NCI-H526 treated with DMSO at 0.1 percent for 48 hours (cell line): ENCODE results near the gene UGT2B17.
"Not testable (repeated sequence)": the region's sequence is repeated elsewhere in the genome, so short reads cannot be mapped to it uniquely, and the experiment has no call there.

Experiments
- DNase-seq: peaks from one replicate; lab custom pipeline; 2025; lab: John Stamatoyannopoulos, UW

UGT2B17 gene

DNA sequence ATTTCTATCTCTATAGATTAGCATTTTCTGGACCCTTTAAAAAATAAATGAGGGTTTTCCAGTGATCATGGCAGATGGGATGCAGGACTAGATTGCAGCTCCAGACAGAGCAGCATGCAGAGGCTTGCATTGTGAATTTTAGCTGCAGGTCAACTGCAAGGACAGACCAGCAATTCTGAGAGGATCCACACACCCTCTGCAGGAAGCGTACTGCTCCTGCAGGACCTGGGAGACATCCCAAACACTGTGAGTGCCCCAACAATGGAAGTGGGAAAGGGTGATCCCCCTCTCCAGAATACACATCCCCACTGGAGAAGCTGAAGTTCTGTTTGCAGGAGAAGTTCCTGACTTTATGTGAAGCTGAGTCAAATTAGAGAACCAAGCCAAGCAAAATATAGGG lies 7.1 kb downstream of the UGT2B17 start:
- DNase-seq, result not testable (repeated sequence)

DNA sequence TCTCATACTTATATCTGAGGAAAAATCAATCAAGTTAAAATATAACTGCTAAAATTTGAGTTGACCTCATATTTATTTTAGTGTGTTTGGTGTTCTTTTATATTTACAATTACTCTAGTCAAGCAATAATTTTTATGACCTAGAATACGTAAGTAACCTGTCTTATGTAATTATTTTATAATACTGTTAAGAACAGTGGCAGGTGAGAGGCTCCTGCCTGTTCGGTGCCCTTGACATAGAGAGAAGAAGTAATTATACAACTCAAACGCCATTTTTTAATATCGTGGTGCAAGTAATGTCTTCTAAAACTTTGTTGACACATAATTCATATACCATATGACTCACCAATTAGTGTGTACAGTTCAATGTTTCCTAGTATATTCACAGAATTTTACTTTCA lies 7.6 kb downstream of the UGT2B17 start:
- DNase-seq, result not testable (repeated sequence)

DNA sequence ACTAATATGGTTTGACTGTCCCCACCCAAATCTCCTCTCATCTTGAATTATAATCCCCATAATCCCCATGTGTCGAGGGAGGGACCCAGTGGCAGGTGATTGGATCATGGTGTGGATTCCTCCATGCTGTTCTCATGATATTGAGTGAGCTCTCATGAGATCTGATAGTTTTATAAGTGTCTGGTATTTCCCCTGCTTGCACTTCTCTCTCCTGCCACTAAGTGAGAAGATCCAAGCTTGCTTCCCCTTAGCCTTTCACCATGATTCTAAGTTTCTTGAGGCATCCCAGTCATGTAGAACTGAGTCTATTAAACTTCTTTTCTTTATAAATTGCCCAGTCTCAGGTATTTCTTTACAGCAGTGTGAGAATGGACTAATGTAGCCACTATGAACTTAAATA lies 9.8 kb downstream of the UGT2B17 start:
- DNase-seq, result not testable (repeated sequence)

DNA sequence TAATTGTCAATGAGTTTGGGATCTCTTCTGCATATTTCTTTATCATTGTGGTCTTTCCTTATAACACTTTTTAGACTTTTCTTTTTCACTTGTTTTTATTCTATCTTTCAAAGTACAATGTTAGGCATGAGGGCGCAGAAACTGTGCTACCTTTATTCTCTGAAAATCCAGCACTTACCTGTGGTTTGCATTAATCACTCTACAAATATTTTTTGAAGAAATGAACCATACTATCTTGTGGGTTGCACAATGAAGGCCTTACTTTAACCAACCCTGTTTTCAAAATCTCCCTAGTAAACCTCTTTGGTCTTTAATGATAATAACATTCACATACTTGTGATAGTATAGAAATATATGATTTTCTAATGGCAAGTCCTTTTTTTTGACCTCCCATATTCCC lies 11.0 kb downstream of the UGT2B17 start:
- DNase-seq, result not testable (repeated sequence)

DNA sequence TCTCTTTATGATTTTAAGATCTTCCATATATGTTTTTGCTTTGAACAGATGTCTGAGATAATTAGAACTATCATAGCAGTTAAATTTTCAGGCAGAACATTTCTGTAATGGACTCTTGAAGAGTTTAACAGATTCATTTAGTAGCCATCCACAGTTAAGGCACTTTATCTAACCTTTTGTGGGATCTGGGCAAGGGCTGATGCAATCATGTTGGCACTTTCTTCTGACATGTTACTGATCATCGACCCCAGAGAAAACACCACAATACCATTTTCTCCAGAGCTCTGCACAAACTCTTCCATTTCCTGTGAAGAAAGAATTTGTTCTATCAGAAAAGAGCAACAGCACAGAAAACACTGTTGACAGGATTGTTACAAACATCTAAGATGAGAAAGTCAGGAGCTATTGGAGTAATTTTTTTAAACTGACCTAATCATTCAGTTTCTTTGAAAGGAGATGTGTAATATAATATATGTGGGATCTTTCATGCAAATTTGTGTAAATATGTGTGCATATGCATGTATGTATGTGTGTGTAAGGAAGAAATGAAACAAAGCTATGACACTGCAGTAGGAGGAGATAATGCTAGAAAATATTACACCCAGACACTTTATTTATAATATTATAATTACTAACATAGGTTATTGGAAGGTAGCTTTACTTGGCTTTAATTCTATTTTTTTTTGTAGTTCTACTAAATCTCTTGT lies 15.6 kb downstream of the UGT2B17 start:
- DNase-seq, result not testable (repeated sequence)

DNA sequence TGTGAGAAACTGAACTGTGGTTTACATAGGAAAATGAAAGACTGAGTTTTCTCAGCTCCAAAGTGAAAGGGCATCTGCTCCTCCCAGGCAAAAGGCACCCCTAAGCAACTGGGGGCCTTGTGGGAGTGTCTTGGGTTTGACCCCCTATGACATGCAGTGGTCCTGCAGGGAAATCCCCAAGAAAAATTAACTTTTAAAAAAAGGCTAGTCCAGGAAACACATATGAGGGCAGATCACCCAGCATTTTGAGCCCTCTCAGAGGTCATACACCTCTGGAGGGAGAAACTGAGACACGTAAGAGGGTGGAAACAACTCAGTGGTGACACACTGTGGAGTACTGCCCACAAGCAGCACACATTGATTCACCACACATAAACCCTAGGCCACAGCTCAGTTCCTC lies 22.3 kb downstream of the UGT2B17 start:
- not testable (repeated sequence) for DNase-seq

DNA sequence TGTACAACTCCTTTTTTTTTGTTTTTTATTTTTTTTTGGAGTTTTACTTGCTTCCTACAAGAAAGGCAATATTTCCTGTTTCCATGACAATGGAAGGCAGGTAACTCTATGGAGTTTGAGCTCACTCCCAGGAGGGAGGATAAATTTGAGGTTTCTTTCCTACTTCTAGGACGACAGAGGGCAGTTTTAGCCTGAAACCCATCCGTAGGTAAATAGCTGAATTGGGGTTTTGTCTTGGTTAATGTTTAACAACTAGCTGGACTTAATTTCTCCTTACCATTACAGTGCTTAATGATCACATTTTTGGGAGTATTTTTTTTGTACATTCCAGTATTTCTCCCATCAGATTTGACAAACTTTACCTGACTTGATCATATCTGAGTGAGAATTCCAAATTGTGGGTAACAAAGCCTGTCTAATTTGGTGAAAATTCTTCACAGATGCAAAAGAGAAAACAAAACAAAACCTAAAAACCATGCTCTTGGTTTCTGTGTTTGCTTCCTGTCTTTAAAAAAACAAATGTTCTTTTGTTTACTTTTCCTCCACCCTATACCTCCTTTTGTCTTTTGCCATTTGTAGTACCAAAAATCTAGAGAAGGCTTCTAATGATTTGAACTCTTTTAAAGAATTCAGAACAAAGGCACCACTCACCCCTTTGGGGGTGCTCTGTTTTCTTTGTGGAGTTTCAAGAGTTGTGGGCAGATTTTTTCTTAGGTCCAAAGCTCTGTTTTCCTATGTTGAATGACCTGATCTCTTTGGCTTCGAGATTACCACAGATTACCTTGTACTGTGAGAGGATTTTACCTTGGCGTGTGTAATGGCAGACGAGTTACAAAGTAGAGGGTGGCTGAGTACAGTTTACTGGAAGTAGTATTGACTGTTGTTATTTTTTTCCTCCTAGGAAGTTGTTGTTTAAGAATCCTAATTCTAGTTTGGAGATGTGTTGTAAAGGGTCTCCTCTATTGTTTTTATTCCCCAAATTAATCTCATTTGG lies 23.0 kb downstream of the UGT2B17 start:
- DNase-seq, result peak; percentile 2

DNA sequence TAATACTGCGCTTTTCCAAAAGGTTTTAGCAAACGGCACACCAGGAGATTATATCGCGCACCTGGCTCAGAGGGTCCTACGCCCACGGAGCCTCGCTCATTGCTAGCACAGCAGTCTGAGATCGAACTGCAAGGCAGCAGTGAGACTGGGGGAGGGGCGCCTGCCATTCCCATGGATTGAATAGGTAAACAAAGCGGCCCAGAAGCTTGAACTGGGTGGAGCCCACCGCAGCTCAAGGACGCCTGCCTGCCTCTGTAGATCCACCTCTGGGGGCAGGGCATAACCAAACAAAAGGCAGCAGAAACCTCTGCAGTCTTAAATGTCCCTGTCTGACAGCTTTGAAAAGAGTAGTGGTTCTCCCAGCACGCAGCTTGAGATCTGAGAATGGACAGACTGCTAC lies 33.4 kb downstream of the UGT2B17 start:
- DNase-seq, result not testable (repeated sequence)

DNA sequence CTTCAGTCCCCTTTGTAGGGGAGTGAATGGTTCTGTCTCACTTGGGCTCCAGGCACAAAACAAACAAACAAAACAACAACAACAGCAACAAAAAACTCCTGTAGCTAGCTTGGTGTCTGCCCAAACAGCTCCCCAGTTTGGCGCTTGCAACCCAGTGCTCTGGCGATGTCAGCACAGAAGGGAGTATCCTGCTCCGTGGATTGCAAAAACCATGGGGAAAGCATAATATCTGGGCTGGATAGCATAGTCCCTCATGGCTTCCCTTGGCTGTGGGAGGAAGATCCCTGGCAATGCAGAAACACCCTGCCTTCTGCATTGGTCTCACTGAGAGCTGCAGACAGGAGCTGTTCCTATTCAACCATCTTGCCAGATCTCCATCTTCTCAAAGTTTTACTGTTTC lies 39.7 kb downstream of the UGT2B17 start:
- DNase-seq, result no peak

DNA sequence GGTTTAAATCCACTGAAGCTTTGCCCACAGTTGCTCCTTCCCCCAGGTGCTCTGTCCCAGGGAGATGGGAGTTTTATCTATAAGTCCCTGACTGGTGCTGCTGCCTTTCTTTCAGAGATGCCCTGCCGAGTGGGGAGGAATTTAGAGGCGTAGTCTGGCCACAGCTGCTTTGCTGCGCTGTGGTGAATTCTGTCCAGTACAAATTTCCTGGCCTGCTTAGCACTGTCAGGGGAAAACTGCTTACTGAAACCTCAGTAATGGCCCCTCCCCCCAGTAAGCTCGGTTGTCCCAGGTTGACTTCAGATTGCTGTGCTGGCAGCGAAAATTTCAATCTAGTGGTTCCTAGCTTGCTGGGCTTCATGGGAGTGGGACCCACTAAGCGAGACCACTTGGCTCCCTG lies 40.1 kb downstream of the UGT2B17 start:
- no peak for DNase-seq

DNA sequence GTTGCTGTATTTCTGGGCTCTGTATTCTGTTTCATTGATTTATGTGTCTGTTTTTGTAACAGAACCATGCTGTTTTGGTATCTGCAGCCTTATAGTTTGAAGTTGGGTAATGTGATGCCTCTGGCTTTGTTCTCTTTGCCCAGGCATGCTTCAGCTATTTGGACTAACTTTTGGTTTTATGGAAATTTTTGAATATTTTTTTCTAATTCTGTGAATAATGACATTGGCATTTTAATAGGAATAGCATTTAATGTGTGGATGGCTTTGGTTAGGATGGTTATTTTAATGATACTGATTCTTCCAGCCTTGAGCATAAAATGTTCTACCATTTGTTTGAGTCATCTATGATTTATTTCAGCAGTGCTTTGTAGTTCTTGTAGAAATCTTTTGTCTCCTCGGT lies 53.9 kb downstream of the UGT2B17 start:
- not testable (repeated sequence) for DNase-seq

DNA sequence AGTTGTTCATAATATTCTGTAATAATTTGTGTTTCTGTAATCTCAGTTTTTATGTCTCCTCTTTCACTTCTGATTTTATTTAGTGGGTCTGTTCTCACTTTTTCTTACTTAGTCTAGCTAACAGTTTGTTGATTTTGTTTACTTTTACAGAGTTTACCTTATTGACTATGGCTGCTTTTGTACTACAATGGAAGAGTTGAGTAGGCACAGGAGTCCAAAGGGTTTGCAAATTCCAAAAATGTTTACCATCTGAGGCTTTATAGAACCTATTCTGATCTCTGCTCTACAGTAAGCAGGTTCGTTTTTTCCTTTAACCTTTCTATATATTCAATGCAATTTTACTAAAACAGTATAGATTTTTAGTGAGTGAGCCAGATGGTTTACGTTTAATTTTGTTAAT lies 55.1 kb downstream of the UGT2B17 start:
- no peak for DNase-seq

DNA sequence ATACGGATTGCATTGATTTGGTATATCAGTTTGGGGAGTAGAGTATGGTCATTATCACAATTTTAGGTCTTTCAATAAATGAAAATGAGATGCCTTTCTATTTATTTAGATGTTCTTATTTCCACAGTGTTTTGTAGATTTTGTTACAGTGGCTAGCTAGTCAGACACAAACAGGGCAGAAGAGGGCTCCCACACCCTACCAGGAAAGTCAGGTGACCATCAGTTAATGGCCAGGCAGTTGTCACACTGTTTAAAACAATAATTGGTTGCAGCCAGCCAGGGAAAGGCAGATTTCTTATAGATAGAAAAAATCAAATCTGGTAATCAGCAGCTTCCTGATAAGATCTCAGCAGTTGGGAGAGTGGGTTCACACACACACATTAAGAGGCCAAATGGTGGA lies 57.2 kb downstream of the UGT2B17 start:
- no peak for DNase-seq

DNA sequence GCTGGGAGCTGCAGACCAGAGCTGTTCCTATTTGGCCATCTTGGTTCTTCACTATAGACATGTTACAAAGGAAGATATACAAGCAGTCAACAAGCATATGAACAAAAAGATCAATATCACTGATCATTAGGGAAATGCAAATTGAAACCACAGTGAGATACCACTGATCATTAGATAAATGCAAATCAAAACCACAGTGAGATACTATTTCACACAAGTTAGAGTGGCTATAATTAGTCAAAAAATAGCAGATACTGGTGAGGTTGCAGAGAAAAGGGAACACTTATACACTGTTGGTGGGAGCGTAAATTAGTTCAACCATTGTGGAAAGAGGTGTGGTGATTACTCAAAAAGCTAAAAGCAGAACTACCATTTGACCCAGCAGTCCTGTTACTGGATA lies 70.7 kb downstream of the UGT2B17 start:
- DNase-seq, result not testable (repeated sequence)

DNA sequence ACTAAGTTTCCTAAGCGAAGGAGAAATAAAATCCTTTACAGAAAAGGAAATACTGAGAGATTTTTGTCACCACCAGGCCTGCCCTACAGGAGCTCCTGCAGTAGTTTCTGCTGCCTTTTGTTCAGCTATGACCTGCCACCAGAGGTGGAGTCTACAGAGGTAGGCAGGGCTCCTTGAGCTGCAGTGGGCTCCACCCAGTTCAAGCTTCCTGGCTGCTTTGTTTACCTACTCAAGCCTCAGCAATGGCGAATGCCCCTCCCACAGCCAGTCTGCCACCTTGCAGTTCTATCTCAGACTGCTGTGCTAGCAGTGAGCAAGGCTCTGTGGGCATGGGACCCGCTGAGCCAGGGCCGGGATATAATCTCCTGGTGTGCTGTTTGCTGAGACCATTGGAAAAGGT lies 71.3 kb downstream of the UGT2B17 start:
- DNase-seq, result not testable (repeated sequence)

DNA sequence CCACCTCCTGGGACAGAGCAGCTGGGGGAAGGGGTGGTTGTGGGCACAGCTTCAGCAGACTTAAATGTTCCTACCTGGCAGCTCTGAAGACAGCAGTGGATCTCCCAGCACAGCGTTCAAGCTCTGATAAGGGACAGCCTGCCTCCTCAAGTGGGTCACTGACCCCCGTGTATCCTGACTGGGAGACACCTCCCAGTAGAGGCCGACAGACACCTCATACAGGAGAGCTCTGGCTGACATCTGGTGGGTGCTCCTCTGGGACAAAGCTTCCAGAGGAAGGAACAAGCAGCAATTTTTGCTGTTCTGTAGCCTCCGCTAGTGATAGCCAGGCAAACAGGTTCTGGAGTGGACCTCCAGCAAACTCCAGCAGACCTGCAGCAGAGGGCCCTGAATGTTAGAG lies 72.7 kb downstream of the UGT2B17 start:
- DNase-seq, result not testable (repeated sequence)

DNA sequence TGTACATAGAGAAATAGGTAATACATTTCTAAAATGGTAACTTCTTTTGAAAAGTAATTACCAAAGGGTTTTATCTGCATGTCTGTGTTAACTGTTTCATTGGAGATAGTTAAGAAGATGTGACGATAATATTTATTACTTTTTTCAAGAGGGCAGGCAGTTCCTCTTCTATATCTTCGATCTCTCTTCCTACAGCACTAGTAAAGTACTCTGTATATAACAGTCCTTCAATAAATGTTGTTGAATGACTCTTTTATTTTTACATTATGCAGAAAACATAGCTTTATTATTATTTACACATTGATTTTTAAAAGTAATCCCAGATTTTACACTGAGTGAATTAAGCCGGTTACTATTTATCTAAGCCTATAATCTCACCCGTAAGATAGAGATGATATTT lies 77.1 kb downstream of the UGT2B17 start:
- DNase-seq, result no peak

DNA sequence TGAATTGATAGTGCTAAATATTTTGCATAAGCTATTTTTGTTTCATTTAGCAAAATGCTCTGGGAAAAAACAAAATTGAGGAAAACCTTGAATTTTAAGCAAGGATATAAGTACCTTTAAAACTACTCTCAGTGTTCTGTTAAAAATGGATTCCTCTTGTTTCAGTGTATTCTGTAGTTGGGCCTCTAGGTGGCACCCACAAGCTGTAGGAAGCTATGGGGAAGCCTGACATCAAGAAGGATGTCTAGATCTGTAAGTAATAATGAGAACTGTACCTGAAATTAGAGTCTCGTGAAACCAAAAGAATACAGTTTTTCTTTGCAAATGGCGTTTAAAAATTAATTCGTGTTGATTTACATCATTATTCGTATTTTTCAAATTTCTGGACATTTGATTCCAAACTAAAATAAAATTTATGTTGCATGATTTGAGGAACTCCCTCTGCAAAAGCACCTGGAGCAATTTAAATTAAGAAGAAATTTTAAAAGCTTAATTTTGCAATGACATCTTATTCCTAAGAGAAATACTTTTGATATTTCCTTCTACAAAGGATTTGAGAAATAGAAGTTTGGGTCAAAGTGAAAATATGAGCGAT lies 77.6 kb downstream of the UGT2B17 start:
- peak; percentile 34 for DNase-seq

DNA sequence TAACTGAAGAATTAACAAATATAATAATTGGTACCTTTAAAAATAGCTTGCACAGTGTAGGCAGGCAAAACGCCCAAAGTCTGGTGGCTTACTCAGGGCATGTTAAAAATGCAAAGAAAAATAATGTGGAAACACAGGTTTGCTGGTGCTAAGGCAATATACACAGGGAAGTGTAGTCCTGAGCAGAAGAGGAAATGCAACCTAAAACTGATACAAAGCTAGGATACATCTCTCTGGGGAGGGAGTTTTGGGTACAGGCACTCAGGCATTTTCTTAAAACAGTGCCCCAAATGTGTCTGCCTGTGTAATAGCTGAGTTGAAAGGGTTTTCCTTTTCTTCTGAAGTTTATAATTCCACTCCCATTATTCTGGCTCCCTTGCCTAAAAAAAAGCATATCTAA lies 81.4 kb downstream of the UGT2B17 start:
- no peak for DNase-seq

DNA sequence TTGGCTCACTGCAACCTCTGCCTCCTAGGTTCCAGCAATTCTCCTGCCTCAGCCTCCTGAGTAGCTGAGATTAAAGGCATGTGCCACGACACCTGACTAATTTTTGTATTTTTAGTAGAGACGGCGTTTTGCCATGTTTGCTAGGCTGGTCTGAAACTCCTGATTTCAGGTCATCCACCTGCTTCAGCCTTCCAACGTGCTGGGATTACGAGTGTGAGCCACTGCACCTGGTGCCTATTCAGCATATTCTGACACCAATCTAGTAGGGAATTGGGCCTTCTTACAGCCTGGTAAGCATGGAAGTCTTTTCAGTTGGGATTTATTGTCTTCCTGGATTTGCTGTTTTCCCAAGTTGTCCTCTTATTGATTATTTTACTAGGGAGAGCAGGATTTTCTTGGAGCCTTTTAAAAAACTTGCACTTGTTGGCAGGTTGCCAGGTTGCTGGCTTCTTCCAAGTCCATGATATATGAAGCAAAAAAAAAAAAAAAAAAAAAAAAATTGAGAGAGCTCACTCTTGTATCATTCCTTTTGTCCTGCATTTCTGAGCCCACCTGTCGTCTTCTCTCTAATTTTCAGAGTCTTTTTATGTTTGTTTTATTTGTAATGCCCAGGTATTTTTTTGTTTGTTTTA lies 85.2 kb downstream of the UGT2B17 start:
- DNase-seq, result no peak

DNA sequence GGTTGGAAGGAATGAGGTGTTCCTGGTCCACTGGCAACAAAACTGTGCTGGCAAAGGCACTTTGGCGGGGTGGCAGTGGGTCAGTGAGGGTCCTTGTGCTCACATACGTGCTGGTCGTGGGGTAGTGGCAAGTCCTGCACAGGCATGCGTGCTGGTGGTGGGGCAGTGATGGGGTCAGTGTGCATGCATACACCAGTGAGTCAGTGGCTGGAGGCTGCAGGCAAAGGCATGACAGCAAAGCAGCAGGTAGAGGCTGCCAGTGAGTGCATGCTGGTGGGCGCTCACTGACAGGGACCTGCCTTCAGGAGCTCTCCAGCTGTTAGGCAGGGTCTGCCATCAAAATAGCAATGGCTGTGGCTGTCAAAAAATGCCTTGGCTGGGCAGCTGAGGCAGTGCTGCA lies 86.8 kb downstream of the UGT2B17 start:
- DNase-seq, result no peak
